GM12892 (cell line): ENCODE results near the gene BANF2.

Source experiments
- POLR2A ChIP-seq: IDR thresholded peaks from 2 replicates; pipeline ENCODE4 v1.6.1; 2011; ENCODE audit warnings: low read depth, low read length, control low read depth
- POLR2AphosphoS5 ChIP-seq: IDR thresholded peaks from 2 replicates; pipeline ENCODE4 v1.6.1; 2011; ENCODE audit warnings: low read depth, low read length, control low read depth

GRCh38 chr20:17757496-17757895, 57.7 kb downstream of the BANF2 start:
- TF ChIP-seq POLR2A (no peak), POLR2AphosphoS5 (no peak)
